Keratinocyte (primary cell): ENCODE measurements around the gene PURA. TPM values are rescaled to one million over a fixed set of nuclear protein-coding genes. Genes with fewer than 3 reads are reported as not detected.

Source experiments
- DNase-seq: peaks from one replicate; pipeline ENCODE4 v3.0.0-alpha.2; 2011; ENCODE audit warnings: low read depth, missing footprints, low spot score
- FAIRE-seq: peaks from 2 replicates; lab custom pipeline; 2011; peaks lifted over from hg19 to GRCh38; lab: Jason Lieb, UNC
- H2AFZ ChIP-seq: 2 replicates; pipeline ENCODE4 v1.6.0; 2012; ENCODE audit warnings: low read length, control low read depth, inconsistent platforms; ENCODE audit not compliant: control insufficient read depth
- H3K27ac ChIP-seq: 2 replicates; pipeline ENCODE4 v1.5.1; 2011; ENCODE audit warnings: low read length; ENCODE audit not compliant: control insufficient read depth, insufficient read depth
- H3K27me3 ChIP-seq: 3 replicates; pipeline ENCODE4 v1.6.0; 2011; ENCODE audit warnings: low read length; ENCODE audit not compliant: control insufficient read depth, insufficient read depth; ENCODE audit errors: extremely low read depth
- H3K36me3 ChIP-seq, 2 experiments: 2 replicates in 1 of 2; 3 replicates in 1 of 2; pipeline ENCODE4 v1.5.1; 2011; ENCODE audit warnings: low read length in 2 of 2, mild to moderate bottlenecking in 1 of 2; ENCODE audit not compliant: control insufficient read depth in 2 of 2, insufficient read depth in 2 of 2; ENCODE audit errors: extremely low read depth in 1 of 2
- H3K4me1 ChIP-seq: 3 replicates; pipeline ENCODE4 v1.5.1; 2011; ENCODE audit warnings: low read length; ENCODE audit not compliant: control insufficient read depth, insufficient read depth; ENCODE audit errors: extremely low read depth
- H3K4me2 ChIP-seq: 3 replicates; pipeline ENCODE4 v1.6.0; 2011; ENCODE audit warnings: low read depth, low read length; ENCODE audit not compliant: control insufficient read depth, insufficient read depth; ENCODE audit errors: extremely low read depth
- H3K4me3 ChIP-seq, 3 experiments: fragments of 200-600 bp in 1 of 3; sonication (generic) in 1 of 3; 2 replicates in 2 of 3; 3 replicates in 1 of 3; pipeline ENCODE4 v1.5.1; 2011 to 2016; ENCODE audit warnings: low read length in 3 of 3, mild to moderate bottlenecking in 3 of 3, control low read depth in 2 of 3, inconsistent platforms in 1 of 3, low read depth in 1 of 3, mixed read lengths in 1 of 3, mixed run types in 1 of 3, moderate library complexity in 1 of 3; ENCODE audit not compliant: control insufficient read depth in 2 of 3, insufficient read depth in 2 of 3; ENCODE audit errors: extremely low read depth in 1 of 3
- H3K79me2 ChIP-seq: 2 replicates; pipeline ENCODE4 v1.6.0; 2012; ENCODE audit warnings: low read length; ENCODE audit not compliant: control insufficient read depth, insufficient read depth
- H3K9ac ChIP-seq: 3 replicates; pipeline ENCODE4 v1.6.0; 2011; ENCODE audit warnings: low read length; ENCODE audit not compliant: control insufficient read depth, insufficient read depth; ENCODE audit errors: extremely low read depth
- H3K9me1 ChIP-seq: 3 replicates; pipeline ENCODE4 v1.6.0; 2011; ENCODE audit warnings: low read length; ENCODE audit not compliant: control insufficient read depth, insufficient read depth; ENCODE audit errors: extremely low read depth
- H3K9me3 ChIP-seq: 2 replicates; pipeline ENCODE4 v1.5.1; 2012; ENCODE audit warnings: low read depth, low read length; ENCODE audit not compliant: control insufficient read depth
- H4K20me1 ChIP-seq: 3 replicates; pipeline ENCODE4 v1.6.0; 2011; ENCODE audit warnings: low read length; ENCODE audit not compliant: control insufficient read depth, insufficient read depth; ENCODE audit errors: extremely low read depth
- CTCF ChIP-seq, 3 experiments: IDR thresholded peaks in 1 of 3; conservative IDR thresholded peaks in 1 of 3; optimal IDR thresholded peaks in 1 of 3; 2 replicates in 2 of 3; 3 replicates in 1 of 3; pipeline versions ENCODE3 to v1.5.1; 2011; ENCODE audit warnings: low read length in 3 of 3, mild to moderate bottlenecking in 3 of 3, moderate library complexity in 2 of 3, control low read depth in 1 of 3, inconsistent platforms in 1 of 3; ENCODE audit not compliant: insufficient read depth in 2 of 3; ENCODE audit errors: extremely low read depth in 1 of 3
- EZH2 ChIP-seq: IDR thresholded peaks from one replicate; pipeline ENCODE4 v1.6.1; 2012; ENCODE audit warnings: inconsistent platforms, mild to moderate bottlenecking, low read length, moderate library complexity
- dilution Hi-C: fragments of 300-500 bp; cut with MboI; formaldehyde crosslinking; loops from one replicate; pipeline ENCODE4 v1.7.0; 2020; ENCODE audit warnings: low sequenced_read_pairs; ENCODE audit not compliant: extremely low pct_ligation_motif_present
- polyA plus RNA-seq, 5 experiments: library from polyadenylated mRNA; depleted of rRNA in 3 of 5; stranded (reverse) in 3 of 5; stranded (forward) in 1 of 5; unstranded in 1 of 5; fragments of >200 nt; gene quantifications; 1 replicate in 1 of 5; 2 replicates in 3 of 5; 3 replicates in 1 of 5; pipeline versions ENCODE4 v1.2.1 to v1.2.3, GENCODE V29; 2011 to 2012; ENCODE audit warnings: missing spikeins in 2 of 5, low read depth in 1 of 5, low replicate concordance in 1 of 5

The PURA gene
- polyA plus RNA-seq, 1 donor (not counting 4 experiments of a cell fraction or from before 2014, with no cell fraction given): 4.1 TPM

GRCh38 chr5:140093179-140093578, 20.7 kb upstream of the PURA start:
- Histone ChIP-seq H3K36me3 (no peaks in the 10 kb centered on the region), H3K4me1 (no peaks in the 10 kb centered on the region), H3K9ac (no peak overlapping the region), H2AFZ (no peak overlapping the region), H3K79me2 (no peaks in the 10 kb centered on the region), H3K9me1 (no peaks in the 10 kb centered on the region), H3K27ac (no peak overlapping the region), H3K4me3 (no peak overlapping the region), H3K4me2 (no peak overlapping the region), H4K20me1 (no peaks in the 10 kb centered on the region), H3K9me3 (no peaks in the 10 kb centered on the region), H3K27me3 (no peaks in the 10 kb centered on the region)
- dilution Hi-C loops: no loop called here
- TF ChIP-seq EZH2: no peak
- TF ChIP-seq CTCF (optimal IDR thresholded peaks at IDR 0.05 in 1 of 3, IDR thresholded peaks at IDR 0.05 in 1 of 3, conservative IDR thresholded peaks at IDR 0.05 in 1 of 3; ENCODE audit: extremely low read depth in 1 of 3, insufficient read depth in 2 of 3, low read length in 3 of 3): no peak
- no peak for DNase-seq
- no peak for FAIRE-seq

GRCh38 chr5:140093866-140094265, 20.0 kb upstream of the PURA start:
- Histone ChIP-seq H3K27ac (no peak overlapping the region), H3K4me2 (no peak overlapping the region), H3K4me3 (no peak overlapping the region), H3K4me1 (no peaks in the 10 kb centered on the region), H4K20me1 (no peaks in the 10 kb centered on the region), H3K36me3 (no peaks in the 10 kb centered on the region), H3K9ac (no peak overlapping the region), H3K9me3 (no peaks in the 10 kb centered on the region), H3K9me1 (no peaks in the 10 kb centered on the region), H3K27me3 (no peaks in the 10 kb centered on the region), H3K79me2 (no peaks in the 10 kb centered on the region), H2AFZ (no peak overlapping the region)
- TF ChIP-seq EZH2 (no peak), CTCF (optimal IDR thresholded peaks at IDR 0.05 in 1 of 3, IDR thresholded peaks at IDR 0.05 in 1 of 3, conservative IDR thresholded peaks at IDR 0.05 in 1 of 3; ENCODE audit: extremely low read depth in 1 of 3, insufficient read depth in 2 of 3, low read length in 3 of 3) (no peak)
- DNase-seq: no peak
- dilution Hi-C loops: no loop called here
- FAIRE-seq: no peak
